ENCODE data around the gene SULT2B1. TPM values are rescaled to one million over a fixed set of nuclear protein-coding genes. Genes with fewer than 3 reads are reported as not detected.
A peak's percentile ranks its signal among the peaks of the same experiment; 100 is the strongest.

Gene SULT2B1
- total and polyA plus RNA-seq, 5 donors from 2014 or later = 0.16 to 0.82 TPM; not detected in 3

- Mint-ChIP-seq H3K4me1 (peaks cover 0 to 20% (median 7%) of the 10 kb centered on the region in 4 donors), H3K27me3 (no peaks in the 10 kb centered on the region), H3K36me3 (peaks cover 4% of the 10 kb centered on the region), H3K9me3 (no peaks in the 10 kb centered on the region), H3K4me3 (peak overlapping the region; percentile 35 to 80 (median 74)), H3K27ac (peak overlapping the region; percentile 36 to 56 (median 42))
- Histone ChIP-seq H3K27me3 (ENCODE audit: control insufficient read depth, insufficient read depth, low read length) (no peaks in the 10 kb centered on the region), H3K27ac (ENCODE audit: insufficient read depth, low read length, poor library complexity, severe bottlenecking) (no peak overlapping the region), H3K4me1 (ENCODE audit: control insufficient read depth, insufficient read depth, low read length, poor library complexity, severe bottlenecking) (no peaks in the 10 kb centered on the region), H3K36me3 (ENCODE audit: control insufficient read depth, insufficient read depth, low read length) (no peaks in the 10 kb centered on the region), H3K9me3 (ENCODE audit: control insufficient read depth in 2 of 2, low read length in 2 of 2) (no peaks in the 10 kb centered on the region), H3K4me3 (ENCODE audit: low read depth, low read length) (peak overlapping the region; percentile 34)
- DNase-seq = peak; percentile 76 to 81 (median 79)
- ATAC-seq (ENCODE audit: low read depth in 2 of 2) = peak; percentile 77 to 82
Observed at GRCh38 chr19:48588670-48589401, 36.9 kb downstream of the SULT2B1 start.

GRCh38 chr19:48591021-48591420 is 39.0 kb downstream of the SULT2B1 start:
- ATAC-seq (ENCODE audit: low read depth in 2 of 2) (no peak), DNase-seq (no peak)
- H3K4me3 ChIP-seq (ENCODE audit: low read depth, low read length) = no peak overlapping the region
- no peaks in the 10 kb centered on the region for H3K9me3 ChIP-seq (ENCODE audit: control insufficient read depth in 2 of 2, low read length in 2 of 2)
- Mint-ChIP-seq H3K9me3 (no peaks in the 10 kb centered on the region), H3K27ac (no peak overlapping the region), H3K36me3 (no peaks in the 10 kb centered on the region), H3K4me3 (peak overlapping the region in 1 of 4 donors; percentile 58), H3K4me1 (peaks cover 0 to 28% (median 5%) of the 10 kb centered on the region in 4 donors), H3K27me3 (no peaks in the 10 kb centered on the region)
- H3K27ac ChIP-seq (ENCODE audit: insufficient read depth, low read length, poor library complexity, severe bottlenecking) = no peak overlapping the region
- H3K4me1 ChIP-seq (ENCODE audit: control insufficient read depth, insufficient read depth, low read length, poor library complexity, severe bottlenecking) = peaks cover 3% of the 10 kb centered on the region
- no peaks in the 10 kb centered on the region for H3K36me3 ChIP-seq (ENCODE audit: control insufficient read depth, insufficient read depth, low read length)
- no peaks in the 10 kb centered on the region for H3K27me3 ChIP-seq (ENCODE audit: control insufficient read depth, insufficient read depth, low read length)

- H3K27ac Mint-ChIP-seq = peak overlapping the region in 1 of 3 donors; percentile 88
- H3K27me3 Mint-ChIP-seq = no peaks in the 10 kb centered on the region
- DNase-seq = no peak
- no peak overlapping the region for H3K27ac ChIP-seq (ENCODE audit: insufficient read depth, low read length, poor library complexity, severe bottlenecking)
- peaks cover 13% of the 10 kb centered on the region for H3K4me1 ChIP-seq (ENCODE audit: control insufficient read depth, insufficient read depth, low read length, poor library complexity, severe bottlenecking)
- no peaks in the 10 kb centered on the region for H3K9me3 ChIP-seq (ENCODE audit: control insufficient read depth in 2 of 2, low read length in 2 of 2)
- no peaks in the 10 kb centered on the region for H3K27me3 ChIP-seq (ENCODE audit: control insufficient read depth, insufficient read depth, low read length)
- ATAC-seq (ENCODE audit: low read depth in 2 of 2) = no peak
- H3K4me1 Mint-ChIP-seq = peaks cover 0 to 26% (median 4%) of the 10 kb centered on the region in 4 donors
- H3K4me3 Mint-ChIP-seq = peak overlapping the region; percentile 39 to 80 (median 76)
- no peak overlapping the region for H3K4me3 ChIP-seq (ENCODE audit: low read depth, low read length)
- H3K9me3 Mint-ChIP-seq = no peaks in the 10 kb centered on the region
- no peaks in the 10 kb centered on the region for H3K36me3 Mint-ChIP-seq
- no peaks in the 10 kb centered on the region for H3K36me3 ChIP-seq (ENCODE audit: control insufficient read depth, insufficient read depth, low read length)
Observed at GRCh38 chr19:48595171-48595570, 43.2 kb downstream of the SULT2B1 start.

GRCh38 chr19:48595833-48596232 is 43.9 kb downstream of the SULT2B1 start:
- H3K9me3 ChIP-seq (ENCODE audit: control insufficient read depth in 2 of 2, low read length in 2 of 2) = no peaks in the 10 kb centered on the region
- H3K27ac ChIP-seq (ENCODE audit: insufficient read depth, low read length, poor library complexity, severe bottlenecking) = no peak overlapping the region
- peaks cover 0 to 26% (median 4%) of the 10 kb centered on the region in 4 donors for H3K4me1 Mint-ChIP-seq
- H3K27ac Mint-ChIP-seq = peak overlapping the region in 1 of 3 donors; percentile 73
- H3K27me3 Mint-ChIP-seq = no peaks in the 10 kb centered on the region
- H3K4me3 Mint-ChIP-seq = peak overlapping the region in 3 of 4 donors; percentile 65 to 93 (median 78)
- H3K4me3 ChIP-seq (ENCODE audit: low read depth, low read length) = no peak overlapping the region
- no peak for ATAC-seq (ENCODE audit: low read depth in 2 of 2)
- no peaks in the 10 kb centered on the region for H3K36me3 ChIP-seq (ENCODE audit: control insufficient read depth, insufficient read depth, low read length)
- H3K36me3 Mint-ChIP-seq = no peaks in the 10 kb centered on the region
- peaks cover 13% of the 10 kb centered on the region for H3K4me1 ChIP-seq (ENCODE audit: control insufficient read depth, insufficient read depth, low read length, poor library complexity, severe bottlenecking)
- no peak for DNase-seq
- H3K27me3 ChIP-seq (ENCODE audit: control insufficient read depth, insufficient read depth, low read length) = no peaks in the 10 kb centered on the region
- no peaks in the 10 kb centered on the region for H3K9me3 Mint-ChIP-seq

- no peaks in the 10 kb centered on the region for H3K27me3 ChIP-seq (ENCODE audit: control insufficient read depth, insufficient read depth, low read length)
- H3K4me1 Mint-ChIP-seq = peaks cover 0 to 26% (median 4%) of the 10 kb centered on the region in 4 donors
- no peaks in the 10 kb centered on the region for H3K9me3 Mint-ChIP-seq
- ATAC-seq (ENCODE audit: low read depth in 2 of 2) (no peak), DNase-seq (no peak)
- H3K27me3 Mint-ChIP-seq = no peaks in the 10 kb centered on the region
- H3K36me3 Mint-ChIP-seq = no peaks in the 10 kb centered on the region
- H3K9me3 ChIP-seq (ENCODE audit: control insufficient read depth in 2 of 2, low read length in 2 of 2) = no peaks in the 10 kb centered on the region
- peak overlapping the region; percentile 41 to 93 (median 83) for H3K4me3 Mint-ChIP-seq
- no peak overlapping the region for H3K4me3 ChIP-seq (ENCODE audit: low read depth, low read length)
- H3K36me3 ChIP-seq (ENCODE audit: control insufficient read depth, insufficient read depth, low read length) = no peaks in the 10 kb centered on the region
- H3K27ac Mint-ChIP-seq = peak overlapping the region in 2 of 3 donors; percentile 73 to 90
- H3K27ac ChIP-seq (ENCODE audit: insufficient read depth, low read length, poor library complexity, severe bottlenecking) = no peak overlapping the region
- peaks cover 13% of the 10 kb centered on the region for H3K4me1 ChIP-seq (ENCODE audit: control insufficient read depth, insufficient read depth, low read length, poor library complexity, severe bottlenecking)
Observed at GRCh38 chr19:48596237-48596636, 44.3 kb downstream of the SULT2B1 start.

GRCh38 chr19:48596679-48597465 is 44.9 kb downstream of the SULT2B1 start:
- peak overlapping the region; percentile 79 to 93 (median 84) for H3K4me3 Mint-ChIP-seq
- Histone ChIP-seq H3K4me1 (ENCODE audit: control insufficient read depth, insufficient read depth, low read length, poor library complexity, severe bottlenecking) (peaks cover 13% of the 10 kb centered on the region), H3K36me3 (ENCODE audit: control insufficient read depth, insufficient read depth, low read length) (no peaks in the 10 kb centered on the region), H3K9me3 (ENCODE audit: control insufficient read depth in 2 of 2, low read length in 2 of 2) (no peaks in the 10 kb centered on the region), H3K4me3 (ENCODE audit: low read depth, low read length) (peak overlapping the region; percentile 53), H3K27me3 (ENCODE audit: control insufficient read depth, insufficient read depth, low read length) (no peaks in the 10 kb centered on the region), H3K27ac (ENCODE audit: insufficient read depth, low read length, poor library complexity, severe bottlenecking) (peak overlapping the region; percentile 68)
- no peaks in the 10 kb centered on the region for H3K9me3 Mint-ChIP-seq
- peak; percentile 73 to 86 for ATAC-seq (ENCODE audit: low read depth in 2 of 2)
- no peaks in the 10 kb centered on the region for H3K27me3 Mint-ChIP-seq
- DNase-seq = peak; percentile 37 to 73 (median 61)
- H3K4me1 Mint-ChIP-seq = peaks cover 0 to 23% (median 4%) of the 10 kb centered on the region in 4 donors
- H3K36me3 Mint-ChIP-seq = no peaks in the 10 kb centered on the region
- H3K27ac Mint-ChIP-seq = peak overlapping the region; percentile 75 to 92 (median 81)

GRCh38 chr19:48598996-48599700 is 47.2 kb downstream of the SULT2B1 start:
- Mint-ChIP-seq H3K9me3 (no peaks in the 10 kb centered on the region), H3K27ac (no peak overlapping the region), H3K36me3 (no peaks in the 10 kb centered on the region), H3K4me1 (peaks cover 0 to 20% (median 4%) of the 10 kb centered on the region in 4 donors), H3K27me3 (no peaks in the 10 kb centered on the region), H3K4me3 (no peak overlapping the region)
- DNase-seq (no peak), ATAC-seq (ENCODE audit: low read depth in 2 of 2) (no peak)
- H3K4me1 ChIP-seq (ENCODE audit: control insufficient read depth, insufficient read depth, low read length, poor library complexity, severe bottlenecking) = peaks cover 13% of the 10 kb centered on the region
- H3K27me3 ChIP-seq (ENCODE audit: control insufficient read depth, insufficient read depth, low read length) = no peaks in the 10 kb centered on the region
- no peaks in the 10 kb centered on the region for H3K9me3 ChIP-seq (ENCODE audit: control insufficient read depth in 2 of 2, low read length in 2 of 2)
- H3K36me3 ChIP-seq (ENCODE audit: control insufficient read depth, insufficient read depth, low read length) = no peaks in the 10 kb centered on the region
- no peak overlapping the region for H3K4me3 ChIP-seq (ENCODE audit: low read depth, low read length)
- no peak overlapping the region for H3K27ac ChIP-seq (ENCODE audit: insufficient read depth, low read length, poor library complexity, severe bottlenecking)
